T-helper 1 cell (primary cell): ENCODE data around the gene PLXND1.

Source experiments
- DNase-seq, 5 donors: peaks; one replicate each; pipeline ENCODE4 v3.0.0-alpha.2; 2012 to 2020

The PLXND1 gene

DNA sequence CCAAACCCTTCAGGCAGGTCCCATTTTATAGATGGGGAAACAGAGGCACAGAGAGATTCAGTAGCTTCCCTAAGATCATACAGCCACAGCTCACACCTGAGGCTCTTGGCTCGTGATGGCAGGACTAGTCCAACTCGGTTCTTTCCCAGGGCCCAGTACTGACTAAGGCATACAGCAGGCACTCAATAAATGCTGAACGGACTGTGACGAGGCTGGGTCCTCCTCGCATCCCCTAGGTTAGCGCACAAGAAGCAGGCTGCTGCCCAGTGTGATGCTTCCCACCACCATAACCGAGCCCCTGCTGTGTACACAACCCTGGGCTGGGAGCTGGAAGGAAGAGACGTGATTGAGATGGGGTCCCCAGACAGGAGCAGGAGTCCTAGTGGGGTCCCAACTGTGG, 24.9 kb downstream of the PLXND1 start:
- no peak for DNase-seq

GRCh38 chr3:129579991-129580390, 26.5 kb downstream of the PLXND1 start:
- DNase-seq = no peak

DNA sequence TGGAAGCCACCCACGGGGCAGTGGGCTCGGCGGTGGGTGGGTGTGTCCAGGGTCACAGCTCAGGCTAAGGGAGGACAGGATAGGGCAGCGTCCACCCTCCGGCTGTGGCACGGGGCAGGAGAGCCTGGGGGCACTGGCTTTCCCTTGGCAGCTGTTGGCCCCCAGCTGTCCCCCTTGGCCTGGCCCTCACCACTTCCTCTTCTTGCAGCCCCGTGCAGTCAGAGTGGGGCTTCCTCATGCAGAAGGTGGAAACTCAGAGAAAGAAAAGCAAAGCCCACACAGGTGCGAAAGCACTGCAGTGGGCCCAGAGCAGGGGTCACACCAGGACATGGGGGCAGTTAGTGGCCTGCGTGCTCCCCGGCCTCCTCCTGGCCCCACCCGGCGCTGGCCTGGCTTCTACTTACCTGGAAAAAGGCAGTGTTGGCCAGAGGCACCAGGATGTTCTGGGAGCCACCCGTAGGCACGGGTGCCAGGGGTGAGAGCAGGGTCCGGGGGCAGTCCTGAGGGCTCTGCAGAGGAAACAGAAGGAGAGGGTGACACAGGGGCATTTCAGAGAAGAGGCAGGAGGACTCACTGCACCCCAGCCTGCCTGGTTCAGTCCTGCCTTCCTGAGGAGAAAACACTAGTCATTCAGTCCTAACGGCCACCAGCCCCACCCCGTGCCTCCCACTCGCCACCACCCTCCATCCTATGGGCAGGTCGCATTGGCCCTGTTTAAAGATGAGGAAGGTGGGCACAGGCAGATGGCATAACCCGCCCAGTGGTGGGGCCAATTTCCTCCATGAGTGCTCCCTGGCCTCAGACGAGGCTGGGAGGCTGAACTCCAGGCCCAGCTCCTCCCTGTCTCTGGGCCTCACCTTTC, 28.3 kb downstream of the PLXND1 start:
- no peak for DNase-seq

GRCh38 chr3:129577366-129577765, 29.1 kb downstream of the PLXND1 start:
- DNase-seq = no peak

DNA sequence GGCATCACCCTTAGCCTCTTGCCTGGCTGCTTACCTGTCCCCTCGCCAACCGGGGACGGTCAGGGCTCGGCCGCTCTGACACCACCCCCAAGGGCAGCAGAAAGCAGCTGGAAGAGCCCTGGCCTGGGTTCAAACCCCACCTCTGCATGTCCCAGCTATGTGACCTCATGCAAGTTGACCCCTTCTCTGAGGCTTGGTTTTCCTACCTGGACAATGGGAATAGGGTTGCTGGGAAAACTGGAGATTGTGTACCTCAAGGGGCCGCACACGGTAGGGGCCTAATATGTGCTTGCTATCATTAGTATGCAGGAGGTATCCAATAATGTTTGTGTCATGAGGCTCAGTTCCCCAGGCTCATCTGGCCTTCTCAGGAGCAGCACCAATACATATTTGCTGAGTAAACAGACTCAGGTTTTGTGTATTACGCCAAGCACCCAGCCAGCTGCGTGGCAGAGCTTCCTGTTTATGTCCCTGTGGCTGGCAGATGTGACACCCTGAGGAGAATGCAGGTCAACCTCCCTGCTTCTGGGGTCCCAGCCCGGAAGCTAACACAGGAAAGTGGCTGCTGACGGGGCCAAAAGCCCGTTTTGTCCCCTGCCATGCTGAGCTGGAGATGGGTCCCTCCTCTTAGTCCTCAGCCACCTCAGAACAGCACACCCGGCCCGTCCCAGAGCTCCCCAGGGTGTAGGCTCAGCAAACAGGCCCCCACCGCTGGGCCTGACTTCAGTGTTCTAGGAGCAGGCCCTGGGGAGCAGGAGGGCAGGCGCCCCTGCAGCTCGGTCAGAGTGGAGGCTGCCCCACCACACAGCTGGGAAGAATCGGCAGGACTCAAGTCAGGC, 29.7 kb downstream of the PLXND1 start:
- DNase-seq = peak; percentile 33 to 89 (median 49)

GRCh38 chr3:129575997-129576384, 30.5 kb downstream of the PLXND1 start:
- DNase-seq = no peak

DNA sequence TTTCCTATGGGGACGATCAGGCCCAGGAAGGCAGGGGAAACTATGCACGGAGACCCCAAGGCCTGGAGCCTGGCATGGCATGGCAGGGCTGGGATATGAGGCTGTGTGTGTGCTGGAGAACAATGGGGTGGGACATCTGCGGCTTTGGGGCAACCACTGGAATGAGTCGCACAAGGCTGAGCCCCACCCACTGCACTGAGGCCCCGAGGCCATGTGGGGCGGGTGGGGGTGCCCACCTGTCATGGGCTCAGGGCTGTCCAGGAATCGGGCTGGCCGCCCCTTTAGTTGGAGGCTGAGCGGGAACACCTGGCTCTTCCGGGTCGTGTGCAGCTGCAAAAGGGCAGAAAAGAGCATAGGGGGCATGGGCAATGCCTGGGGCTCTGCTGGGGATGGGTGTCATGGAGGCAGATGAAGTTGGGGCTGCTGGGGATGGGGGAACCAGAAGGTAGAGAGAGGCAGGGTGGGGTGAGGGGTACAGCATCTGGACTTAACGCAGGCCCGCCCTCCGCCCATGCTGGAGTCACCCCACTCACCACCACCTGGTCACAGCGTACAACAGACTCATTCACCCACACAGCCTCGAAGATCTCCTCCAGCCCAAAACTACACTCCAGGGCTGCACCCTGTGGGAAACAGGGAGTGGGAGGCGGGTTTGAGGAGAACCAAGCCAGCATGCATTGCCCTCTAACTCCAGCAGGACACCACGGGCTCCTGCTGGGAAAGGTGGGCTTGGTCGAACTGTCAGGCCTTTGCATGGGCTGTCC, 31.1 kb downstream of the PLXND1 start:
- DNase-seq = no peak

DNA sequence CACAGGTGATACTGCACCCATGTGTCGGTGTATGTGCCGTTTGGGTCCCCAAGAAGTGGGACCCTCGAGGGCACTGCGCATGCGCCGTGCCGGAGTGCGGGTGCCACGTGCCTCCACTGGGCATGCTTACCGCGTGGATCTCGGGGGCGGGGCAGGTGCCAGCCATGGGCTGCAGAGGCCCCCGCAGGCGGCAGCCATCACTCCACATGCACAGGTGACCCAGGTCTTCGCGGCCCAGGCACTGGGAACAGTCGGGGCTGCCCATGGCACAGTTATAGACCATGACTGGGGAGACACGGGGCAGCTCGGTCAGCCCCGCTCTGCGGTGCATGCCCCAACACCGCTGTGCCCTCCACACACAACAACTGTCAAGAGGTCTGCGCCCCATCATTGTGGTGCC, 32.3 kb downstream of the PLXND1 start:
- no peak for DNase-seq

DNA sequence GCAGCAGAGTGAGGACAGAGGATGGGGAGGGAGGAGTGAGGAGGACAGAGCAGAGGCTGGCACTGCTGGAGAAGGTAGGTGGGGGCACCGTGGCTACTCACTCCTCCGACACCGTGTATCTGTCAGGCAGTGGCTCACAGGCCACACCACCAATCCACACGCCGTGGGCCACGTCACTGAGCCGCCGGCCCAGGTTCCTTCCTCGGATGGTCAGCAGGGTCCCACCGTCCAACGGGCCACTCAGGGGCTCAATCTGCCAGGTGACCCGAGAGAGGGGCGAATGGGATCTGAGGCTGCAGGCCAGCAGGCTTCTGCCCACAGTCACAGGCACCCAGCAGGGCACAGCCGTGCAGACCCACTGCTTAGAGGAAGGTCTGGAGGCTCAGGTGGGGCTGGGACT, 33.0 kb downstream of the PLXND1 start:
- DNase-seq = no peak

- DNase-seq = no peak
Observed at GRCh38 chr3:129572603-129573002, 33.9 kb downstream of the PLXND1 start.

GRCh38 chr3:129571605-129572547, 34.6 kb downstream of the PLXND1 start:
- no peak for DNase-seq

DNA sequence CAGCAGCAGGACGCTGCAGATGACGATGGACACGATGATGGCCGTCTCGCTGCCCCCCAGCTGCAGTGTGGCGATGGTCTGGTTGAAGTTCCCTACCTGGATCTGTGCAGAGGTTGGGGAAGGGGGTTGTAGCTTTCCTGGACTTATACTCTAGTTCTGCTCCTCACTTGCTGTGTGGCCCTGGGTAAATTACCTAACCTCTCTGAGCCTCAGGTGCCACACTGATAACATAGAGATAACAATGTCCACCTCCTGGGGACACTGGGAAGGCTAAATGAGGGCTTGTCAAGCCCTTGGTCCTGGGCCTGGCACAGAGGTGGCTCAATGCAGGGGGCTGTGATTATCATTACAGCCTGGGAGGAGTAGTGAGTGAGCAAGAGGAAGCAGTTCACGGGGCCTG, 36.6 kb downstream of the PLXND1 start:
- DNase-seq = no peak

DNA sequence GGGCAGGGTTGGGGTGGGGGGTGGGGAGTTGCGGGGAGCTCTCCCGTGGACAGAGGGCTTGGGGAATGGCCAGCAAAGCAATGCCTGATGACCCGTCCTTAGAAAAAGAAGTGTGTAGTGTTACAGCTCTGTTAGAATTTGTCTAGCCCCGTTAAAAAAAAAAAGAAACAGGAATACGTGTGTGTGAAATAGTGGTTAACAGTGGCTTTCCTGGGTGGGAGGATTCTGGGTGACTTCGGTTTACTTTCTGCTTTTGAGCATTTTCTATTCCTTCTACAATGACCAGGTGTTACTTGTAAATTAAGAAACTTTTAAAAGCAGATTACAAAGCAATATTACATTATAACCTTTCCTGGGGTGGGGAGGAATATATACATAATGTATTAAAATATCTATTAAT, 38.5 kb downstream of the PLXND1 start:
- no peak for DNase-seq

DNA sequence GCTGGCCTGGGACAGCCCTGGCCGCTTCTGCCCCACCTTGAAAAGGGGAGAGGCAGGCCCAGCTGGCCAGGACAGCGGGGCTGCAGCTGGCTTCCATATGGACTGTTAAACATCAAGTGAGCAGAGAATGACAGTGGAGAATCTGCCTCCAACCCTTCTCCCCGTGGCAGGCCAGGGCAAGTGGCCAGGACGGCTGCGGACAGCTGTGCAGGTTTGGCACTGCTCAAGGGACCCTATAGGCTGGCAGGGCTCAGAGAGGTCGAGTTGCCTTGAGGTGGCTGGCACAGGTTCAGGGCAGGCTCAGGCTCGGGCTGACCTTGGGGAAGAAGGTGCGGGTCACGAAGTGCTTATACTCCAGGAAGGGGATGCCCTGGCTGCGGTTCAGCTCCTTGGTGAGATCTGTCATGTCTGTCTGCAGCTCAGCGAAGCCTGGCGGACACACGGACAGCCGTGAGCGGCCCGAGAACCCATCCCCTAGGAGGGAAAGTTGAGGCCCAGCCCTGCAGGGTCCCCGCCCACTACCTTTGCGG, 39.2 kb downstream of the PLXND1 start:
- DNase-seq = no peak

DNA sequence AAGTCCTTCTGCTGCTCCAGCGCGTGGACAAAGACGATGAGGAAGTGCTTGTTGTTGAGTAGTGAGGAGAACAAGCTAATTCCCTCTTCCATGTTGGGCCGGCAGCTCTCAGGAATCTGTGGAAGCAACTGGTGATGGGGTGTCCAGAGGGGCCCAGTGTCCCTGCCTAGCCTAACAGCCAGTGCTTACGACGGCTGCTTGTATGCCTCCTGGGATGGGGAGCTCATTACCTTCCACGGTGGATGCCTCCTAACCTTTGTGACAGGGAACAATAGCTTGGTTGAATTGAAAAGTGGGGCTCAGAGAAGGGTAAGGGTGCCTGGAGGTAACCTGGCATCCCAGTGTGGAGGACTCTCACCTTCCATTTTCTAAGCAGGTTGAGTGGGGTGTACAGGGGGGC, 40.6 kb downstream of the PLXND1 start:
- no peak for DNase-seq

DNA sequence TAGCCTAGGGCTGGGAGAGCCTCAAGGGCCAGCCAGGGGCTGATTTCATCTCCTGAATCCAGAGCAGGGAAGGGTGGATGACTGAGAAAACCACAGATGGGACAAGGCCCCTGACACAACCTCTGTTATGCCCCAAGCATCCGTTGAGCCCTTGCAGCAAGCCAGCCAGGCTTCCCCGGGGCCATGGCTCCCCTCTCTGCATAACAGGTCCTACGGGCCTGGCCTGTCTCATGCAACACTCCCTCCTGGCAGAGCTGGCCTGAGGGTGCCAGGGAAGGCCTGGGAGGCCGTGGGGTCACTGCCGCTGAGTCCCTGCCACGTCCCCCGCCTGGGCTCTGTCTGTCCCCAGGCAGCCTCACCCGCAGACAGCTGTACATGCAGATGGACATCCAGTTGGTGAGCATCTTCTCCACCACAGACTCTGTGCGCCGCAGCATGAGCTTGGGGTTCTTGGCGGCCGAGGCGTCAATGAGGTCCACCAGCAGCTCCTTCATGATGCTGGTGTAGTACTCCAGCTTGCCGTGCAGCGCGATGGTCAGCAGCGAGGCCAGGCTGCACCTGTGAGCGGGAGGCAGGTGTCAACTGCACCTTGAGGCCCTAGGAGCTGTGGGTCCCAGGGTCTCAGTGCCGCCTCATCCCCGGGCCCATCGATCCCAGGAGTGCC, 41.4 kb downstream of the PLXND1 start:
- DNase-seq = no peak

DNA sequence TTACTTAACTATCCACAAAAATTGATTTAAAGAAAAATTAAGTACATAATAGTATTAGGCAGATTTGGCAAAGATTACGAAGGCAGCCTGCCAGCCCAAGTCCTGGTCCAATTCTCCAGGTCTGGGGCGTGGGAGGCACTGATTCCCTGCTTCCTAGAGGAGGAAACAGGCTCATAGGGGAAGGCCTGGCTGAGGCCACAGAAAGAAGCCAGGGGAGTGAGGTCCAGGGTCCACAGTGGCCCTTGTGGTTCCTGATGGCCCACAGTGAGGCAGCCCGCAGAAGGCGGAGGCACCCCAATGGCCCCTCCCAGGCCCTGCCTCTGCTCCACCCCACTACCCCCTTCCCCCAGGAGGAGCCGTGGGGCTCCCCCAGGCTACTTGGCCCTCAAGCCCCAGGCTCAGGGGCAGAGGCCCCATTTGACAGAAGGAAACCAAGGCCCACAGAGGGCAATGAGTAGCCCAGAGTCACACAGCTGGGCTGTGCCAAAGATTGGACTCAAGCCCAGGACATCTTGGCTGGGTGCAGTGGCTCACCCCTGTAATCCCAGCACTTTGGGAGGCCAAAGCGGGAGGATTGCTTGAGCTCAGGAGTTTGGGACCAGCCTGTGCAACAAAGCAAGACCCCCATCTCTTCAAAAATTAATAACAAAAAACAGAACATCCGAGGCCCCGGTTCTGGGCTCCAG, 42.5 kb downstream of the PLXND1 start:
- DNase-seq = no peak

- no peak for DNase-seq
Observed at GRCh38 chr3:129563332-129563731, 43.1 kb downstream of the PLXND1 start.

DNA sequence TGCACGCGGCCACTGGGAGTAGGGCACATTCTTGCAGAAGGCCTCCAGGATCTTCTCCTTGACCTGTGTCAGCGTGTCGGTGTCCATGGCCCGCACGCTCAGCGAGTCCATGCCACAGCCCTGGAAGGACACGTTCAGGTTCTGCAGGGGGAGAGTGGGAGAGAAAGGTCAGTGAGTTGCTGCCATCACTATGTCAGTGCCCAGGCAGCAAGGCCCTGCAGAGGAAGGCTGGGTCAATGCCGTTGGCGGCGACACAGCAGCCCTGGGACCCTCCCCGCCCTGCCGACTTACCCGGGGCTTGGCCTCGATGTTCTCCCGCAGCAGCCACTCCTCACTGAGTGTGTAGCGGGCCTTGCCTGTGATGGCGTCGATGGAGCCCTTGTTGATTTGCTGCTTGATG, 43.7 kb downstream of the PLXND1 start:
- no peak for DNase-seq

GRCh38 chr3:129561619-129562248, 44.7 kb downstream of the PLXND1 start:
- DNase-seq = no peak
